ENCODE results near the gene SCPEP1.

Gene SCPEP1

GRCh38 chr17:56983366-56983765 lies 5.4 kb downstream of the SCPEP1 start:
- TF ChIP-seq CTCF (IDR thresholded peaks at IDR 0.05), result no peak

GRCh38 chr17:56985371-56986162 lies 7.6 kb downstream of the SCPEP1 start:
- TF ChIP-seq CTCF (IDR thresholded peaks at IDR 0.05), result no peak

- no peak for TF ChIP-seq CTCF (IDR thresholded peaks at IDR 0.05)
These were observed 9.4 kb downstream of the SCPEP1 start for GRCh38 chr17:56987283-56987834.

- no peak for TF ChIP-seq CTCF (IDR thresholded peaks at IDR 0.05)
These were observed 11.1 kb downstream of the SCPEP1 start for GRCh38 chr17:56988901-56989572.

GRCh38 chr17:56992364-56992763 lies 14.4 kb downstream of the SCPEP1 start:
- TF ChIP-seq CTCF (IDR thresholded peaks at IDR 0.05), result no peak

- TF ChIP-seq CTCF (IDR thresholded peaks at IDR 0.05), result no peak
These were observed 16.3 kb downstream of the SCPEP1 start for GRCh38 chr17:56994009-56994792.

GRCh38 chr17:56995766-56996165 lies 17.8 kb downstream of the SCPEP1 start:
- TF ChIP-seq CTCF (IDR thresholded peaks at IDR 0.05), result no peak
